CD4-positive, alpha-beta T cell (primary cell): ENCODE data around the gene NUSAP1. TPM values are rescaled to one million over a fixed set of nuclear protein-coding genes. Genes with fewer than 3 reads are reported as not detected.

Experiments
- ATAC-seq: fragments of 200-7000 bp; cut with Tn5 transposase; one replicate; pipeline ENCODE4 v1.10.0; 2022; ENCODE audit warnings: mild to moderate bottlenecking; ENCODE audit not compliant: poor library complexity
- CTCF ChIA-PET: fragments of 350-600 bp; sonication (Branson Sonifier 250); formaldehyde crosslinking; loops from one replicate; lab custom pipeline; 2021; ENCODE audit warnings: antibody characterized with exemption, inconsistent platforms; lab: Charles Lee
- POLR2A ChIA-PET: fragments of 350-600 bp; sonication (Branson Sonifier 250); formaldehyde crosslinking; loops from one replicate; lab custom pipeline; 2021; ENCODE audit warnings: antibody characterized with exemption, inconsistent platforms; lab: Charles Lee
- DNase-seq, 14 experiments: peaks; one replicate each; pipeline ENCODE4 v3.0.0-alpha.2; 2013 to 2020; ENCODE audit warnings: mixed read lengths in 2 of 14
- H3K27ac ChIP-seq, 2 donors: one replicate each; pipeline versions ENCODE4 v1.5.1 to v1.7.0; 2013; ENCODE audit warnings: low read length in 2 of 2, low read depth in 1 of 2, mild to moderate bottlenecking in 1 of 2
- H3K27me3 ChIP-seq, 2 experiments: 1 replicate in 1 of 2; 2 replicates in 1 of 2; pipeline versions ENCODE4 v1.6.1 to v1.7.0; 2013; ENCODE audit warnings: low read length in 2 of 2, control low read depth in 1 of 2, mild to moderate bottlenecking in 1 of 2, moderate library complexity in 1 of 2; ENCODE audit not compliant: insufficient read depth in 2 of 2, control insufficient read depth in 1 of 2
- H3K36me3 ChIP-seq: one replicate; pipeline ENCODE4 v1.6.1; 2013; ENCODE audit warnings: low read length, control low read depth; ENCODE audit not compliant: insufficient read depth
- H3K4me1 ChIP-seq: one replicate; pipeline ENCODE4 v1.6.1; 2013; ENCODE audit warnings: low read length, control low read depth; ENCODE audit not compliant: insufficient read depth
- H3K4me3 ChIP-seq: one replicate; pipeline ENCODE4 v1.5.1; 2013; ENCODE audit warnings: mild to moderate bottlenecking, low read length, moderate library complexity
- H3K9me3 ChIP-seq, 2 experiments: 1 replicate in 1 of 2; 2 replicates in 1 of 2; pipeline versions ENCODE4 v1.6.1 to v1.7.0; 2013; ENCODE audit warnings: low read length in 2 of 2, mild to moderate bottlenecking in 2 of 2, control low read depth in 1 of 2, moderate library complexity in 1 of 2; ENCODE audit not compliant: control insufficient read depth in 1 of 2, insufficient read depth in 1 of 2
- H3K27ac Mint-ChIP-seq: one replicate; pipeline ENCODE4 v1.8.0; 2020; ENCODE audit warnings: mixed read lengths
- H3K27me3 Mint-ChIP-seq: one replicate; pipeline ENCODE4 v1.8.0; 2021; ENCODE audit warnings: mixed read lengths
- H3K36me3 Mint-ChIP-seq: one replicate; pipeline ENCODE4 v1.8.0; 2021; ENCODE audit warnings: low read depth, mixed read lengths
- H3K4me1 Mint-ChIP-seq: one replicate; pipeline ENCODE4 v1.8.0; 2021; ENCODE audit warnings: low read depth, mixed read lengths
- H3K4me3 Mint-ChIP-seq: one replicate; pipeline ENCODE4 v1.8.0; 2020; ENCODE audit warnings: mild to moderate bottlenecking, mixed read lengths
- H3K9me3 Mint-ChIP-seq: one replicate; pipeline ENCODE4 v1.8.0; 2020; ENCODE audit warnings: mixed read lengths
- CTCF ChIP-seq: fragments of 200-600 bp; IDR thresholded peaks from one replicate; pipeline ENCODE4 v1.8.0; 2022; ENCODE audit warnings: antibody characterized with exemption, mild to moderate bottlenecking
- intact Hi-C, 2 experiments: fragments of 100-400 bp; cut with DNase I in 1 of 2; cut with micrococcal nuclease in 1 of 2; formaldehyde crosslinking; loops; one replicate each; pipeline versions ENCODE4 v1.15.1 to v1.9.0; 2023 to 2025; cut with DNase I, micrococcal nuclease
- total RNA-seq, 174 experiments: library from RNA in 2 of 174; stranded (reverse) in 2 of 174; gene quantifications; one replicate each; pipeline ENCODE4 v1.2.3 and lab custom pipeline; 2021 to 2026

NUSAP1 gene
- total RNA-seq, 2 experiments from 2014 or later, result 2.2 to 2.3 TPM

- DNase-seq, result no peak
- intact Hi-C loops, result no loop called here
- H3K27ac ChIP-seq, result no peak overlapping the region
- no peak for TF ChIP-seq CTCF
- peaks cover 7% of the 10 kb centered on the region for H3K4me1 Mint-ChIP-seq
- no peaks in the 10 kb centered on the region for H3K27me3 Mint-ChIP-seq
- no peaks in the 10 kb centered on the region for H3K36me3 Mint-ChIP-seq
- no peak overlapping the region for H3K4me3 Mint-ChIP-seq
- ChIA-PET POLR2A (no interaction called here), CTCF (interaction anchor here (0.5 kb wide), 1 partner anchor 374 kb away, joined by 3 read pairs; no protein-coding TSS in a partner anchor)
- no peaks in the 10 kb centered on the region for H3K9me3 ChIP-seq
- H3K27me3 ChIP-seq, result no peaks in the 10 kb centered on the region
- peaks cover 5% of the 10 kb centered on the region for H3K4me1 ChIP-seq
- no peaks in the 10 kb centered on the region for H3K9me3 Mint-ChIP-seq
- no peak overlapping the region for H3K4me3 ChIP-seq
- H3K36me3 ChIP-seq, result no peaks in the 10 kb centered on the region
- ATAC-seq, result no peak
- no peak overlapping the region for H3K27ac Mint-ChIP-seq
Observed at GRCh38 chr15:41341519-41341918, 8.8 kb downstream of the NUSAP1 start.

- Mint-ChIP-seq H3K27me3 (no peaks in the 10 kb centered on the region), H3K36me3 (no peaks in the 10 kb centered on the region), H3K4me1 (no peaks in the 10 kb centered on the region), H3K9me3 (no peaks in the 10 kb centered on the region), H3K27ac (no peak overlapping the region), H3K4me3 (no peak overlapping the region)
- Histone ChIP-seq H3K9me3 (no peaks in the 10 kb centered on the region), H3K4me1 (no peaks in the 10 kb centered on the region), H3K27me3 (no peaks in the 10 kb centered on the region), H3K27ac (no peak overlapping the region), H3K4me3 (no peak overlapping the region), H3K36me3 (peaks cover 3% of the 10 kb centered on the region)
- ATAC-seq (no peak), DNase-seq (no peak)
- ChIA-PET CTCF (no interaction called here), POLR2A (no interaction called here)
- intact Hi-C loops, result no loop called here
- no peak for TF ChIP-seq CTCF
Observed at GRCh38 chr15:41347236-41347635, 14.6 kb downstream of the NUSAP1 start.

GRCh38 chr15:41350057-41350717 lies 17.5 kb downstream of the NUSAP1 start:
- no peak overlapping the region for H3K27ac ChIP-seq
- POLR2A ChIA-PET, result no interaction called here
- no peaks in the 10 kb centered on the region for H3K36me3 Mint-ChIP-seq

More at GRCh38 chr15:41350057-41350717, 17.5 kb downstream of the NUSAP1 start:
- Mint-ChIP-seq H3K4me1 (no peaks in the 10 kb centered on the region), H3K27me3 (no peaks in the 10 kb centered on the region), H3K27ac (no peak overlapping the region), H3K9me3 (no peaks in the 10 kb centered on the region), H3K4me3 (no peak overlapping the region)
- Histone ChIP-seq H3K9me3 (no peaks in the 10 kb centered on the region), H3K27me3 (no peaks in the 10 kb centered on the region), H3K36me3 (peaks cover 3% of the 10 kb centered on the region), H3K4me1 (no peaks in the 10 kb centered on the region), H3K4me3 (no peak overlapping the region)
- TF ChIP-seq CTCF, result no peak
- DNase-seq (no peak), ATAC-seq (no peak)
- CTCF ChIA-PET, result no interaction called here
- intact Hi-C loops, result no loop called here
